ENCODE results near the gene PLBD2.

- no peak for TF ChIP-seq POLR2AphosphoS5 (IDR thresholded peaks at IDR 0.05)
- TF ChIP-seq POLR2A (IDR thresholded peaks at IDR 0.05): no peak
- TF ChIP-seq, protein P1, sequence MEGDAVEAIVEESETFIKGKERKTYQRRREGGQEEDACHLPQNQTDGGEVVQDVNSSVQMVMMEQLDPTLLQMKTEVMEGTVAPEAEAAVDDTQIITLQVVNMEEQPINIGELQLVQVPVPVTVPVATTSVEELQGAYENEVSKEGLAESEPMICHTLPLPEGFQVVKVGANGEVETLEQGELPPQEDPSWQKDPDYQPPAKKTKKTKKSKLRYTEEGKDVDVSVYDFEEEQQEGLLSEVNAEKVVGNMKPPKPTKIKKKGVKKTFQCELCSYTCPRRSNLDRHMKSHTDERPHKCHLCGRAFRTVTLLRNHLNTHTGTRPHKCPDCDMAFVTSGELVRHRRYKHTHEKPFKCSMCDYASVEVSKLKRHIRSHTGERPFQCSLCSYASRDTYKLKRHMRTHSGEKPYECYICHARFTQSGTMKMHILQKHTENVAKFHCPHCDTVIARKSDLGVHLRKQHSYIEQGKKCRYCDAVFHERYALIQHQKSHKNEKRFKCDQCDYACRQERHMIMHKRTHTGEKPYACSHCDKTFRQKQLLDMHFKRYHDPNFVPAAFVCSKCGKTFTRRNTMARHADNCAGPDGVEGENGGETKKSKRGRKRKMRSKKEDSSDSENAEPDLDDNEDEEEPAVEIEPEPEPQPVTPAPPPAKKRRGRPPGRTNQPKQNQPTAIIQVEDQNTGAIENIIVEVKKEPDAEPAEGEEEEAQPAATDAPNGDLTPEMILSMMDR (IDR thresholded peaks at IDR 0.05): no peak
Observed at GRCh38 chr12:113366827-113367226, 8.4 kb downstream of the PLBD2 start.

All from breast epithelium (tissue), 3 donors.